HG03060 (cell line): Measurements from ENCODE around the gene SMC1B.
"Not testable (repeated sequence)": the region's sequence is repeated elsewhere in the genome, so short reads cannot be mapped to it uniquely, and the experiment has no call there.

Experiments used
- ATAC-seq: cut with Tn5 transposase; IDR thresholded peaks from one replicate; pipeline ENCODE4 v1.9.1; 2021; ENCODE audit warnings: low read depth, moderate number of reproducible peaks; ENCODE audit not compliant: unreplicated experiment

SMC1B gene

DNA sequence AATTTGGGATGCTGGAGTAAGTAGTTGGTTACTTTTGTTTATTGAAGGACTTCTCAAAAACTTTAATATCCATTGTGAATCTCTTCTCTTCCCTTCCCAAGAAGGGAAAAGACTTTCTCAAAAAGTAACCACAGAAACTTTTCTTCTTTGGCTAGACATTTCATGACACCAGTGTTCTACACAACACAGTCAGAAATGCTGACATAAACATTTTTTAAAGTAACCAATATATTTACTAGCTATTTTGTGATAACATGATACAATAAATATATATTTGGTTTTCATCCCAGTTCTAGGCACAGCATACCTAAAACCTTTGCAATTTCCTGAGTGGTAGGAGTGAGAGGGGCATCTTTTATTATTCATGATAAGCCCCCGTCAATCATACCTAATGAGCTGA is 55.9 kb downstream of the SMC1B start:
- ATAC-seq: no peak

DNA sequence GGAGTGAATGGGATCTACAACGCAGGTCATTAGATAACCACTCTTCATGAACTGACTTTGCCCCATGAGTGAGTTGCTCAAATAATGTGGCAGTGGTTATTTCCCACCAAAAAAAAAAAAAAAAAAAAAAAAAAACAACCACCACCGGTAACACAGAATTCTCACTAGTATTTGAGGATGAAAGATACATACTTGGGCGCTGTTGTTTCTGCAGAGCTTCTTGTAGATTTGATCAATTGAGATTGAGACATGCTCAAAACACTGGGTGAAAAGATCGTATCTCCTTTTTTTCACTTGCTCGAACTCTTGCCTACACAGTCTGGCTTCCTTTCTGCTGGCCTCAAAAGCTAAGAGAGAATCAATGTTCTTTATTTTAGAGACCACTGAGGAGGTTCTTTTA is 59.6 kb downstream of the SMC1B start:
- ATAC-seq: no peak

DNA sequence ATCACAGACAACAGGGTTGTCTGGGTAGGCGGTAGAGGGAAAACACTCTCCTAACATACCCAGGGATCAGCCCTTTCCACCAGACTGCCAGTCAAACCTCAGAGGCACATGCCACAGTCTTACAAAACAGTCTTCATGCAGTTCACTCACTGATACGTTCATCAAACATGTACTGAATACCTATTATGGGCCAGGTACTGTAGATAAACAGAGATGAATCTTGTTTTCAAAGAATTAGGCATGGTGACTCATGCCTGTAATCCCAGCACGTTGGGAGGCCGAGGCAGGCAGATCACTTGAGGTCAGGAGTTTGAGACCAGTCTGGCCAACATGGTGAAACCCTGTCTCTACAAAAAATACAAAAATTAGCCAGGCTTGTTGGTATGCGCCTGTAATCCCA is 60.6 kb downstream of the SMC1B start:
- not testable (repeated sequence) for ATAC-seq

DNA sequence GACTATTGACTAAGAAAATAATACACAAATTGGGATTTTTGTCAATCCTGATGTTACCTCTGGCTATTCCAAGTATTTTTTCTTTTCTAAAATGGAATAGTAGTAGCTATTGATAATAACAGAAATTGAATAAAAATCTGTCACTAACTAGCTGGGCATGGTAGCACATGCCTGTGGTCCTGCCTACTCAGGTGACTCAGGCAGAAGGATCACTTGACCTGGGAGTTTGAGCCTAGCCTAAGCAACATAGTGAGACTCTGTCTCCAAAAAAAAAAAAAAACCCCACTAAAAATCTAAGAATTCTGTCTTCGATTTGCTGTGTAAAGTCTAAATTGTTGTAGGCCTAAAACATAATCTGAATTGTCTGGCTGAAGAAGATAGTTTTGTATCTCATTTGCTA is 61.4 kb downstream of the SMC1B start:
- no peak for ATAC-seq

DNA sequence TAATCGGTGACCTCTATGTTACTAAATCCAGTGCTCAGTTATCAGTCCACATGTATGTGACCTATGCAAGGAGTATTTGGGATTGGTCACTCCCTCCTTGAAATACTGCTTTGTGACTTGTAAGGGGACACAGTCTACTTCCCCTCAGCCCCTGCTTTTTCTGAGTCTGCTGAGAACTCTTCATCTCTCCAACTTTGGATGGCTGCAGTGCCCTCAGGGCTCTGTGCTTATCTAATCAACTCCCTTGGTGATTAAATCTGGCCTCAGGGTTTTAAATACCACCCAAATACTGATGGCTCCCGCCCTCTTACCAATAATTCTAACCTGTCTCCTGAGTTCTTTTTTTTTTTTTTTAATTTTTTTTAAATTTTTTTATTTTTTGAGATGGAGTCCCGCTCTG is 63.5 kb downstream of the SMC1B start:
- ATAC-seq: no peak

DNA sequence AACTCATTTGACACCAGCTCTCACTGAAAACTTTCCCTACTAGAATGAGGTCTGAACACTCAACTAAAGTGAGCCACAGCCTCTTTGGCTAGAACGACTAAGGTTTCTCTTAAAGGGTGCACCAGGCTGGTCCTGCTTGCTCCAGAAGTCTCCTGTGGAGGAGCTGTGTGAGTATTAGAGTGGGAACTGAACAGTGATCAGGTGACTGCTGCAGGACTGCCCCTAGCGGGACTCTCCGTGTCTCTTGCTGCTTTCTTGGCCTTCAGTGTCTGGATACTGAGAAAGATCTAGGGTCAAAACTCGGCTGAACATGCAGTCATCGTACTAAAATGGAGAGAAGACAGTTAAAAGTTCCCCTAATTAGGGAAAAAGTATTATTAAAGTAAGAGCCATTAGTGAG is 69.1 kb downstream of the SMC1B start:
- ATAC-seq: no peak

DNA sequence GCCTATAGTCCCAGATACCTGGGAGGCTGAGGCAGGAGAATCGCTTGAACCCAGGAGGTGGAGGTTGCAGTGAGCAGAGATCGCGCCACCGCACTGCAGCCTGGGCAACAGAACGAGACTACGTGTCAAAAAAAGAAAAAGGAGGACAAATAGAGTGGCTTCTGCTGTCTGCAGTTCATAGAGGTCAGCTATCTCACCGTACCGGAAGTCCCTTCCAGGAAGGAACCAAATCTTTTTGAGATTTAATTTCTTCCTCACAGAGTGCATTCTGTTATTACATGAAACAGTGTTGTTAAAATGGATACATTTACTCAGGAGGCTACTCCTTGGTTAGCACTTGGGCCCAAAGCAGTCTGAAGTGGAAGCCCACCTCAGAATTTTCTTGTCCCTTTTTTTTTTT is 70.3 kb downstream of the SMC1B start:
- no peak for ATAC-seq

DNA sequence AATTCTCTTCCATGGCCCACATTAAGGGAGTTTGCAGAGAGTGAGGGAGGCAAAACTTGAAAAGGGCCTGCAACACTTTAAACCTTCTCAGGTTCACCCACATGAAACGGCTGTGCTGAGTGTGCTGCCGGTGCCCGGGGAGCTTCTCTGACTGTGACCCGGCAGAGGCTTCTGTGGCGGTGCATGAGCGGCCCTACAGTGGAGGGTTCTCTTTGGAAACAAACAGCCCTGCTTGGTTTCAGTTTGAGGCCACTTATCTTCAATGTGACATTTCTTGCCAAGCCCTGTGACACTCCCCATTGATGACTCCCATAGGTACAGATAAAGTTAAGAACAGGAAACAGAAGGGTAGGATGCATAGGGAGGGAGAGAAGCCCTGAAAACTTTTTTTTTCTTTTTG is 71.9 kb downstream of the SMC1B start:
- no peak for ATAC-seq

DNA sequence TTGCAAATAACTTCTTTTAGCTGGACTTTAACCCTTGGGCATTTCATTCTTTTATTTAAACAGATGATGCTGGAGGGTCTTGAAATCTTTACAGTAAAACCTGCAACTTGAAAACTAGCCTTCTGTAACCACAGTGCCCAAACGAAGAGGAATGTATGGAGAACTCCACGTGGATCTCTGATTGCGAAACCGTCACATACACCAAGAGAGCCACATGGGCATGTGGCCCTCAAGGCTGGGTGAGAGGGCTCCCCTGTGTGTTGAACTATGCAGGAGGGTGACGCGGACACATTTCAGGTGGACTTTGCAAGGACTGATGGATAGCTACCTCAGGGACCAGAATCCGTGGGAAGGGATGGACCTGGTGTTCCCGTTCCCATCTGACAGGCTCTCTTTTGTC is 73.1 kb downstream of the SMC1B start:
- no peak for ATAC-seq

DNA sequence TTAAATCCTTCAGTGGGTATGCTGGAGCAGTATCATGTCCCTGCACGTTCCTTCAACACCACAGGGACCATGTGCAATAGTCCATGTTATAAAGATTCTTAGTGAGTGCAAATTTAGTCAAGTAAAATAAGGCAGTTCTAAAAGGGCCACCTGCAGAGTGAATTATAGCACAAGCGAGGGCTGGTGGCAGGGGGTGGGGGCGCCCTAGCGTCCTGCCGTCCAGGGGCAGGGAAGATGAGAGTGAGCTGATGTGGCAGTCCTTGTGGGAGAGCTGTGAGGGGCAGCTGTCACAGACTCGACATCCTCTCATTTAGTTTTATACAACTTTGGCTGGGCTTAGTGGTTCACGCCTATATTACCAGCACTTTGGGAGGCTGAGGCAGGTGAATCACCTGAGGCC is 74.6 kb downstream of the SMC1B start:
- ATAC-seq: no peak

DNA sequence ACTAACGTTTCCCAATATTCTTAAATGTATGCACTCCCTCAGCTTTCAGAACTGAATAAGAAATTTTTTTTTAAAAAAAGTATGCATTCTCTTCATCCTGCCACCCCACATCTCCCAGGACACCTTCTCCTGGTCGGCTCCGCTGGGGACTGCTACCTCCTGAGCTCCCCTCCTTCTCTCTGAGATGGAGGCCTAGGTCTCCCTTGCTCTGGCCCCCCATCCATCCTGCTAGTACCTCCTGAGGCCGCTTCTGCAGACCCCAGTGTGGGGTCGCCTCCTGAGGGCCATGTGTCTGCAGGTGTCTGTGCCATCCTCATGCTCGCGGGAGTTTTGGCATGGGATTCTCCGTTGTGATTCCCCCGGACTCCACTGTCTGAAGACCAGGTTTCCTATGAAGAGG is 75.9 kb downstream of the SMC1B start:
- ATAC-seq: no peak

DNA sequence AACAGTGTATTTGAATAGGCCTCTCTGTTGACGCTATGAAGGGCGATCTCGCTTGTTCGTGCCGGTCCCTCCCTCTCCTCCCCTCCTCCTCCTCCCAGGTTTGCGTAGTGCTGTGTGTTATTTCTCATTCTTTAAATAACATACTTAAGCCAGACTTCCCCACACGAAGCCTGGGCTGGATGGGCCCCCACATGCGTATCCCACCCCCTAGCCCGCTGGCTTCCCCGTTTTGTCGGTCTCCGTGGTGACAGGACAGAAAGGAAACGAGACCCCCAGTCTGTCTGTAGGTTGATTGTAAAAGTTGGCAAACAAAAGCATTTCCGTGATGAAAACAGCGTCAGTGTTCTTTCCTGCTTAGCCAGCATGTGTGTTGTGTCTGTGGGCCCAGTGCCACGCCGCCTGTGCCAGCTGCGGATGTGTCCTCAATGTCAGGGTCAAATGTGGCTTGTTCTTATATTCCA is 76.4 kb downstream of the SMC1B start:
- no peak for ATAC-seq

DNA sequence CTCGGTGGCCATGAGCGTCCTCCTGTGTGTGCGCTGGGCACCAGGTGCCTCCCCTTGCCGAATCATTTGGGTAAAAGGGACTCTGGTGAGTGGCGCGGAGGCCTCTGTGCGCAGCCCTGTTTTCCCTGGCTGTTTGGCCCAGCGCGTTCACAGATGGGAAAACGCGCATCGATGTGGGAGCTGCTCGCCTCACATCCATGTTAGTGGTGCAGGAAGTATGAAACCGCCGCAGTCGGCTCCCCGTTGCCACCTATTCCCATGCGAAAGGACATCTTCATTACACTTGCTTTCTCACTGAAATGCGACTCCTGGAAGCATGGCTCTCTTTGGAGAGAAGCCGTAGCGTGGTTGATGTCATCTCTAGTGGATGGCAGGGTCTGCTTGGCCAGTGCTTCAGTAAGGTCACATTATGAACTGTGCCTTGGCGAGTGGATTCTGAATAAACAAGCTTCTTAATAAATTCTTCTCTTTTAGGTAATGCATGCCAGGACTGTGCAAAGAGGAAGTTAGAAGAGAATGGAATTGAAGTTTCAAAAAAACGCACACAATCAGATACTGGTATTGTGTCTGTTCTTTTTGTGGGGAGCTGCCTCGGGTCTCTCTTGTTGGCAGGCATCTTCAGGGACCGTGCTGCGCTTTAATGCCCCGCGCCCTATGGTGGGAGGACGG is 77.4 kb downstream of the SMC1B start:
- no peak for ATAC-seq

DNA sequence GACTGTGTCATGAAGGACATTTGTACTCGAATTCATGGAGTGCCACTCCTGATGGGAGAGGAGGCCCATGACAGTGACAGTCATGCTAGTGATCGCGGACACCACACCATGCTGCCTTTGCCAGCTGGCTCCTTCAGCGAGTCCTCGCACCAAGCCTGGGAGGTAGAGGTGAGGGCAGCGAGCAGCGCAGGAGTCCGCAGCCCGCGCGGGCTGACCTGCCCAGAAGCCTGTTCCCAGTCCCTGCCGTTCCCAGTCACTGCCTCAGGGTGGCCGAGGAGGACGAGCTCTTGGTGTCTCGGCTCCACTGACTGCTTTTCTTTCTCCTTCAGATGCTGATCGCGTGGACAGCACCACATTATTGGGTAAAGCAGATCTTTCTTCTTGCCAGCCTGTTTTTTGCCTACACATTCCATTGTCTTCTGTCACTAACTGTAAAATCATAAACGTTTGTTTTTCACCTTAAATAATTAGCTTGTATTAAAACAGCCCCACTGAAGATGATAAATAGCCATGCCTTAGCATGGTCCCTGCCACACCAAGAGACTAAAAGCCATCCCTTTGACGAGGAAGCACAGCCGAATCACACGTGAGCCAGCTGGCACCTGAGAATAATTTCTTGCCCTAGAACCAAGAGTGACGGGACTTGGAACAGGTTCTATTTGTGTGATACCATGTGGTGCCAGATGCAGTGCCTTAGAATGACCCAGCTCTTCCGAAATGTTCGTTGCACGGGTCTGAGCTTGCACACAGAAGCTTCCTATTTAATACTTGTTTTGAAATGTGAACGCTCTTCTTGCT is 78.2 kb downstream of the SMC1B start:
- no peak for ATAC-seq

DNA sequence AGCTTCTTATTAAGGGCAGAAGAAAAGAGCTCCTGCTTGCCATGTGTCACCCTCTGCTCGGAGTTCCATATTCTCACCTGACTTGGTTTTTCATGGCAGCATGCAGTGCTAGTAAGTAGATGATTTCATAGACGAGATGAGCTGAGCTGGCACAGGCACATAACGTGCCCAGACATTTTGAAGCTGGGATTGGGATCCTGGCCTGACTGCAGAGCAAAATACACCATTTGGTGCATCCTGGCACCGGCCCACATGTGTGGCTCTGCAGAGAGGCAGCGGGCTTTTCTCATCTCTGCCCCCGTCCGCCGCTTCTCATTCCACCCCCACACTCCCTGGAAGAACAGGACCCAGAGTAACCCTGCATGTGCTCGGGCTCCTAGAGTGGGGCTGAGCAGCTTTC is 78.9 kb downstream of the SMC1B start:
- ATAC-seq: no peak

DNA sequence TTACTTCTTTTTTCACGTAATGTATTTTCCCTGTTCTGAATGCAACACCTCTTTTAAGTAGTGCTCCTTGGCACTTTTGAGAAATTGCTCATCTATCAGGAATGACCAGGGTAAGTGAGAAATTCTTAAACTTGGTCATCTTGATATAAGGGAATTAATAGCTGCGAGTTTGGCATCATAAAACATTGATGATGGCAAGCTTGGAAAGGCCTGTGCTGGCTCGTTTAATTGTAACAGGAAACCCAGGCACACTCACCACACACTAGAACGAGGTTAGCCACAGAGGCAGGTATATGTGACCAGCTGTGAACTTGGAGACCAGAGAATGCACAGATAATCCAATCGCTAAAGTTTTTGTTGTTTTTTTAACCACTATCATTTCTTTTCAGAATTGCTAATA is 79.3 kb downstream of the SMC1B start:
- no peak for ATAC-seq

DNA sequence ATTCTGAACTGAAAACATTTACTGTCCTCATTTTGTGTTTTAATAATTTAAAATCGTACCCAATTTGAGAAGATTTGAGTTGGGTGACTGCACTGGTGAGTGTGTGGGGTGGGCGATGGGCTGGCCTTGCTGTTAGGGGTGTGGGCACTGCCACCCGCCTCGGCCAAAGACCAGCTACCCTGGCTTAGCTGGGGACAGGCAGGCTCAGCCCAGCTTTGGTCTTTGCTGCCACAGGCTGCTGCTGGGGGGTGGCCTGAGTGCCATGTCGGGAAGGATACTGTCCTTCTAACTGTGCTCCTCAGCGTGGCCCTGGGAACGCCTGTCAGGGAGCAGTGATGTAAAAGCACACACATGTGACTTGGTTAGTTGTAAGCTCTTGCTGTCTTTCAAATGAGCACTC is 81.4 kb downstream of the SMC1B start:
- ATAC-seq: no peak

DNA sequence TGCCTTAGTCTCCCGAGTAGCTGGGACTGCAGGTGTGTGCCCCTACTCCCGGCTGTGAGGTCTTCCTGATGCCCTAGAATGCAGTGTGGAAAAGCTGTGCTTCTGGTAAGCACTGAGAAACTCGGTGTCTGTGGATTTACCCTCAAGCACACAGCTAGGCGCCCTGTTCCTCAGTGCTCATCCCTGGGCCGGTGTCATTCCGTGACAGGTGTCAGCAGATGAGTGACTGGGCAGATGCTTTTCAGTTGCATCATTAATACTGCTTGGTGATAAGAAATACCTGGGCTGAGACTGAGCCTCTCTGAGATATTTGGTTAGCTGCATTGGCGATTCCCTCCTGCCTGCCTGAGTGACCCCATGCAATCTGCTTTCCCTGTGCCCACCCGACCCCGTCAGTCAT is 81.9 kb downstream of the SMC1B start:
- no peak for ATAC-seq

DNA sequence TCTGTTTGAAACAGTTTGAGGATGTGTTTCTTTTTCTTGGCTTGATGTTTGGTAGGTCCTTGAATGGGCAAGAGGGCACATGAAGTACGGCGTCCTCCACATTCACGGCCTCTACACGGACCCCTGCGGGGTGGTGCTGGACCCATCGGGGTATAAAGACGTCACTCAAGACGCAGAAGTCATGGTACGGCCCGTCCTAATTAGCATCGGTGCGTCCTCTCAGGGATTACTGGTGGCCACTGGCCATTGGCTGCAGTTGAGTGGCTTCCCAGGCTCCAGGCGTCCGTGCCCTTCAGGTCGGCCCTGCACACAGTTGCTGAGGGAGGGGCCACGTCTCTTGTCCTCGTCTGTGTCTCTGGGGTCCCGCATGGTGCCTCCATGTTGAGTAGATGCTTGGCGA is 82.9 kb downstream of the SMC1B start:
- ATAC-seq: no peak

DNA sequence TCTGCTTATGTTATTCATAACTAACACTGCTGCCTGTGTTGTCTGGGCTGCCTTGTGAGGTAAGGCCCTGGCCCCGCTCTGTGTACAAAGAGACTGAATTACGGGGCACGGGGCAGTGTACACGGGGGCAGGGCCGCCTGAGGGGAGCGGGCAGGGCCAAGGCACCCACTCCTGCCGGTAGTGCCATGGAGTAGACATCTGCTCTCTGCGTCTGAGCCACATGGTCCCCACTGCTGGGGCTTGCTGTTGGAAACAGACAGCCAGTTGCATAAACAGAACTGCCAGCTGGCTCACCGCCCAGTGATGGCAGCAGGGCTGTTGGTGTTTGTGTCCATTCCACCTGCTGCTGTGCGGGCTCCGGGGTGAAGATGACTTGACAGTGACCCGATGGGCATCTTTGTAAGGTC is 83.9 kb downstream of the SMC1B start:
- ATAC-seq: no peak

DNA sequence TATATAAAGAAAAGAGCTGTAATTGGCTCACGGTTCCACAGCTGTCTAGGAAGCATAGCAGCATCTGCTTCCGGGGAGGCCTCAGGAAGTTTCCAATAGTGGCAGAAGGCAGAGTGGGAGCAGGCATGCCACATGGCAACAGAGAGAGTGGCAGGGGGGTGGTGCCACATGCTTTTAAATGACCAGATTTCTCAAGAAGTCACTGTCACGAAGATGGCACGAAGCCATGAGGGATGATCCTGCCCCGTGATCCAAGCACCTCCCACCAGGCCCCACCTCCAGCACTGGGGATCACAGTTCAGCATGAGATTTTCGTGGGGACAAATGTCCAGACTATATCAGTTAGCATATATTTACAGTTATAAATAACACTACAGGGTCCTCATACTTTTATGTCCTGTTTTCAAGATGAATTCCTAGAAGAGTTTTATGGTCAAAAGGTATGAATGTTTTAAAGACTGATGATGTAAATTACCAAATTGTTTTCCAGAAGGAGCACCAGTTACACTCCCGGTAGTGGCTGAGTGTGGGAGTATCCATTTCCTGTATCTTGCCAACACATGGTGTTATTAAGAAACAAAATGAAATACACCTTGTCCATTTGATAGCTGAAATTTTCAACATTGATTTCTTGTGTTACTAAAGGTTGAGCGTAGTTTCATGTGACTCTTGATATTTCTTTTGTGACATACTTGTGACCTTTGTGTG is 84.4 kb downstream of the SMC1B start:
- ATAC-seq: no peak

DNA sequence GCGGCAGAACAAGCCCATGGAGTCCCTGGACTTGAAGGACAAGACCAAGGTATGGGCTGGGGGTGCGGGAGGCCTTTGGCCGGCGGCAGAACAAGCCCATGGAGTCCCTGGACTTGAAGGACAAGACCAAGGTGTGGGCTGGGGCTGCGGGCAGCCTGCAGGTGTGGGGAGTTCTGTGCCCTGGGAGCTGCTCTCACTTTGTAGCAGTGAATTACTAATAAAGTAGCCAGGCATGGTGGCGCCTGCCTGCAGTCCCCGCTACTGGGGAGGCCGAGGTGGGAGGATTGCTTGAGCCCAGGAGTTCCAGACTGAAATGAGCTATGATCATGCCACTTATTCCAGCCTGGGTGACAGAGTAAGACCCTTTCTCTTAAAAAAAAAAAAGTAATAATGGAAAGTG is 85.1 kb downstream of the SMC1B start:
- not testable (repeated sequence) for ATAC-seq
